GM10266 (cell line): ENCODE results near the gene ARAP1.

ENCODE experiments used
- DNase-seq: peaks from one replicate; pipeline ENCODE4 v3.0.0; 2012; ENCODE audit errors: extremely low spot score
- TF ChIP-seq, protein P1 (sequence below): IDR thresholded peaks from 2 replicates; pipeline ENCODE4 v1.5.1; 2012; ENCODE audit warnings: mild to moderate bottlenecking, low read depth; ENCODE audit not compliant: control insufficient read depth, insufficient read depth; ENCODE audit errors: missing control alignments

Gene ARAP1

DNA sequence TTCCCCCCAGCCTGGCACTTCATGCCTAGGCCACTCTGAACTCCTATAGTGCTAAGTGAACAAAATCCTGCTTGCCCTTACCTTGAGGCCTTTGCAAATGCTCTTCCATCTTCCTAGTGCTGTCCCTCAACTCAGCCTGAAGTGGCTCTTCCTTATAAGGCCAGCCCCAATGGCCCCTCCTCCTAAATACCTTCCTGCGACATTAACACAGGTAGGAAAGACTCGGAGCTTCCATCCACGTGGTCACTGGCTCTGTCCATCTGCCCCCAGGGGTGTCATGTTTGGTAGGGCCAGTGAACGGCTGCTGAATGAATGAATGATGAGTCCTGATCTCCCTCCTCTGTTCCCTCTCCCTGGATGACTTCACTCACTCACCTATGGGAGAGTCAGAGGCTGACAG, 82.2 kb downstream of the ARAP1 start:
- TF ChIP-seq, protein P1, sequence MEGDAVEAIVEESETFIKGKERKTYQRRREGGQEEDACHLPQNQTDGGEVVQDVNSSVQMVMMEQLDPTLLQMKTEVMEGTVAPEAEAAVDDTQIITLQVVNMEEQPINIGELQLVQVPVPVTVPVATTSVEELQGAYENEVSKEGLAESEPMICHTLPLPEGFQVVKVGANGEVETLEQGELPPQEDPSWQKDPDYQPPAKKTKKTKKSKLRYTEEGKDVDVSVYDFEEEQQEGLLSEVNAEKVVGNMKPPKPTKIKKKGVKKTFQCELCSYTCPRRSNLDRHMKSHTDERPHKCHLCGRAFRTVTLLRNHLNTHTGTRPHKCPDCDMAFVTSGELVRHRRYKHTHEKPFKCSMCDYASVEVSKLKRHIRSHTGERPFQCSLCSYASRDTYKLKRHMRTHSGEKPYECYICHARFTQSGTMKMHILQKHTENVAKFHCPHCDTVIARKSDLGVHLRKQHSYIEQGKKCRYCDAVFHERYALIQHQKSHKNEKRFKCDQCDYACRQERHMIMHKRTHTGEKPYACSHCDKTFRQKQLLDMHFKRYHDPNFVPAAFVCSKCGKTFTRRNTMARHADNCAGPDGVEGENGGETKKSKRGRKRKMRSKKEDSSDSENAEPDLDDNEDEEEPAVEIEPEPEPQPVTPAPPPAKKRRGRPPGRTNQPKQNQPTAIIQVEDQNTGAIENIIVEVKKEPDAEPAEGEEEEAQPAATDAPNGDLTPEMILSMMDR, result no peak
- no peak for DNase-seq

DNA sequence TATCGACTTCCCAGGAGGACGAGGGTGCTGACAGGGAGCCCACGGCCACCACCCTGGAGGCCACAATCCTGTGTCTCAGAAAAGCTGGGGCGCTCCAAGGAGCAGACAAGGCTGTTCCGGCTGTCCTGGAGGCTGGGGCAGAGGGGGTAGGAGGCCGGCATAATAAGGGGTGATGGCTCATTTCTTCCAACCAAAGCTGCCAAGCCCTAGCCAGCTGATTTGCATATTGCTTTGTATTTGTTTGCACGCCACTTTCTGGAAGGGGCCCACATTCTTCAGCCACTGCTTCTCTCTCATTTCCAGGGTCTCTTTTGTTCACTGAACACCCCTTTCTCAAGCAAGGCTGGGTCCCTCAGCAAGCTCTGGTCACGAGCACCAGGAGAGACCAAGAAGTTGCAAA, 82.7 kb downstream of the ARAP1 start:
- TF ChIP-seq, protein P1, result no peak
- no peak for DNase-seq

DNA sequence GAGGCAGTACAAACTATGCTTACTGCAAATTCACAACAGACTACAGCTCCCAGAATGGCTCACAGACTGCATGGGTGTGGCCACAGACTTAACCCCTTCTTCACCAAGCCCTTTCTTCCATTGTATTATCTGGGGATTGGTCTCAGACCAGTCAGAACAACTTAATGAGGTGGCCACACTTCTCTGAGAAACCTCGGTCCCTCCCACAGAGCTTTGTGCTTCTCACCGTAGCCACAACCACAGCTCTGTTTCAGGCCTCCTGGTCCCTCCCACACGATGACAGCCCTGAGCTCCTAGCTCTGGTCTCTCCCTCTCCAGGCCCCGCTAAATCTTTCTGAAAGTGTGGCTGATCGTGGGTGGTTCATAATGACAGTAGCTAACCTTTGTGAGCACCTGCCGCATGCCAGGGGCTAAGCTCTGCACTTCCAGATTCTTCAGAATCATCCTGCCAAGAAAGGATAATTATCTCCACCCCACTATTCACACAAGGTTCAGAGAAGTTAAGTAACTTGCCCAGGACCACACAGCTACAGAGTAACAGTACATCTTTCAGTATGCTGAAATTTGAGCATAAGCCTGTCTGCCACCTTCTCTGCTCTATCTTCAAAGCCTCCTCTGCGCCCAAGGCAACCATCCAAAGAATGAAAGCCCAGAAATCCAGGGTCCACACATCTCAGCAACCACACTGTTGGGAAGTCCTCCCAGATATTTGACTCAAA, 83.4 kb downstream of the ARAP1 start:
- peak; percentile 87 for DNase-seq
- TF ChIP-seq, protein P1, result no peak

DNA sequence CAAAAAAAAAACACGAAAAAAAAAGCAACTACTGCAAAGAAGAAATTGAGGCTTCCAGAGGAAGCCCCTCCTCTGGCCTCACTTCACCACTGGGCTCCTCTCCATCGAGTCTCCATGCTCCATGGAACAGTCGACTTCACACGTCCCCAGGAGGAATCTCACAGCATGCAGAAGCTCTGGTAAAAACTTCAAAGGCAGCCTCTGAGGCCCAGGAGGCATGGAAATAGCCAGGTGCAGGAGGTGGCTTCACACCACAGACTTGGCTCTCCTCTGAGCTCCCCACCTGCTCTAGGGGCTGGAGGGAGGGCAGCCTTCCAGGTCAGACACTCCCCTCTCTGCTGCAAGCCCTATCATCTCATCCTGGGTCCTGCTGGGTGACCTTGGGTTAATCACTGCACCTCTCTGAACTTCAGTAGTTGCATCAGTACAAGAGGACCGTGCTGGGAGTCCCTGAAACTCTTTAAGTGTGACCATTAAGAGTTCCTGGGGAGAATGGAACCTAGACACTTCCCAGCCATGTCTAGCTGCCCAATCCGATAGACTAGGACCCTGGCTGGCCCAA, 86.2 kb downstream of the ARAP1 start:
- no peak for DNase-seq
- TF ChIP-seq, protein P1, result no peak

DNA sequence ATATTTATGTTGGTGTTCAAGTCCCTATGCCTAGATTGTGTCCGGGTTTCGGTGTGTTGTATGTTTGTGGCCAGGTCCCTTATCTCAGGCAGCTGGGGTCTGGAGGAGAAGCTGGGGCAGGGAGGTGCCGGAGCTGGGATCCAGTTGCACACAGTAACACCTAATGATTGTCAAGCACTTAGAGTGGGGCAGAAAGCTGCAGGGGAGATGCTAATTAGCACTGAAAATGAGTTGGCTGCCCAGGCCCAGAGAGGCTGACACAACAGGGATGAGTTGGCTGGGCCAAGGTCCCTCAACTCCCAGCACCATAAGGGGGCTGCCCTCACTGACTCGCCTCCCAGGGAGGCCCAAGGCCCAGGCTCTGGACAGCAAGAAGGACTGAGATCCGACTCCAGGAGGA, 90.2 kb downstream of the ARAP1 start:
- TF ChIP-seq, protein P1, result no peak
- DNase-seq, result no peak

DNA sequence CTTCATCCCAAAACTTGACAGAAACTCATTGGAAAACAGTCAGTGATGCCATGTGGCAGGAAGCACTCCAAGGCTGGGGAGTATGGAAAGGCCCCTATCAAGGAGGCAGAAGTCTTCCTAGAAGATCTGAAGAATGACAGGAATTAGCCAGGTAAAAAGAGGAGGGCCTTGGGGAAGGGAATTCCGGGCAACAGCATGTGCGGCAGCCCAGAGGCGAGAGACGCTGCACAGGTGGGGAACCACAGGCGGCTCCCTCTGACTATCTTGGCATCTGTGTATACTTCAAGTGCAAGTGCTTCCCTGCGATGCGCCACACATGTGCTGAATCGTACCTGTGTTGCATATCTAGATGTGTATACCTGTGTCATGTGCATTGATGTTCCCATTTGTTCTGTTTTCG, 90.7 kb downstream of the ARAP1 start:
- DNase-seq, result no peak
- TF ChIP-seq, protein P1, result no peak

DNA sequence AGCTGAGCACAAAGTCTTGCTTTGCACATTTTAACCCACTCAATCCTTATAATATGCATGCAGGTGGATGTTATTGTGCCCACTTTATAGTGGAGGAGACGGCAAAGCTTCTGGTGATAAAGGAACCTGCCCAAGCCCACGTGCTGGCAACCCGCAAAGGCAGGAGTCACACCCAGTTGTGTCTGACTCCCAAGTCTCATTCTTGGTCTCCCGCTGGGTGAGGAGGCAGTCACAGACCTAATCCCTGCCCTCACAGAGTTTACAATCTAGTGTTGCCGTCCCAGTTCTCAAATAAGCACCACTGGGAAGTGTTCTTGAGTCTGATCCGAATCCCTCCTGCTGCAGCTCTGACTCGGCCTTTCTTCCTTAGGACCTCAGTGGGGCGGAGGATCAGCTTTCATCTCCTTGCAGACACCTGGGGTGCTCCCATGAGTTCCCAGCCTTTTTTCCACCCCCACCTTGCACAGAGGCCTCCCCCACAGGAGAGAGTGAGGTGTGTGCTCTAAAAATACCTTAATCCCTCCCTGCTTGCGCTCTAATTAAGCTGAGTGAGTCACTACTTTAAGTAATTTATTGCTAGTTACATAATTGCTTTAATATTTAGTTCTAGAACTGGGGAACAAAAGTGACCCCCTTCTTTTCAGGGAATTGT, 93.1 kb downstream of the ARAP1 start:
- TF ChIP-seq, protein P1, result no peak
- DNase-seq, result no peak
